Measurements from ENCODE around the gene CTNS.

Gene CTNS

GRCh38 chr17:3659541-3660111 is 23.1 kb downstream of the CTNS start:
- no peak for DNase-seq

DNA sequence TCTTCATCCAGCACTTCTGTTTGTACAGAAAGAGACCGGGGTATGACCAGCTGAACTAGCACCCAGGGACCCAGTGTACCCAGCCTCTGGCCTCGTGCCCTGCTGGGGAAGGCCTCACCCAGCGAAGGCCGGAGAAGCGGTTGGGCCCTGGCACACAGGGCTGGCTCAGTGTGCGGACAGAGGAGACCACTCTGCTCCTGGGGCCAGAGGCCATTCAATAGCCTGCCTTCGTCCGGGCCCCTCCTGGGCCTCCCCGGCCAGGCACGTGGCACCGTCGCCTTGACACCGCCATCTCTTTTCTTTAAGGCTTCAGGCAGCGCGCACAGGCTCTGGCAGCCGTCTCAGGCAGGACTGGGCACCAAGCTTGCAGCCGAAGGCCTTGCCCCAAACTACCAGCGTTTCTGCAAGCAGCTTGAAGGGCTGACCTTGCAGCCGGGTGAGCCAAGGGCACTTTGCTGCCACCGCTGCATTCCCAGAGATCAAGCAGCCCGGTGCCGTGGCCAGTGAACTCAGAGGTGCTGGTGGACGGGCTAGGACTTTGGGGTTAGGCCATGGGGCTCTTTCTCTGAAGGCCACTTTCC is 23.8 kb downstream of the CTNS start:
- DNase-seq = no peak

DNA sequence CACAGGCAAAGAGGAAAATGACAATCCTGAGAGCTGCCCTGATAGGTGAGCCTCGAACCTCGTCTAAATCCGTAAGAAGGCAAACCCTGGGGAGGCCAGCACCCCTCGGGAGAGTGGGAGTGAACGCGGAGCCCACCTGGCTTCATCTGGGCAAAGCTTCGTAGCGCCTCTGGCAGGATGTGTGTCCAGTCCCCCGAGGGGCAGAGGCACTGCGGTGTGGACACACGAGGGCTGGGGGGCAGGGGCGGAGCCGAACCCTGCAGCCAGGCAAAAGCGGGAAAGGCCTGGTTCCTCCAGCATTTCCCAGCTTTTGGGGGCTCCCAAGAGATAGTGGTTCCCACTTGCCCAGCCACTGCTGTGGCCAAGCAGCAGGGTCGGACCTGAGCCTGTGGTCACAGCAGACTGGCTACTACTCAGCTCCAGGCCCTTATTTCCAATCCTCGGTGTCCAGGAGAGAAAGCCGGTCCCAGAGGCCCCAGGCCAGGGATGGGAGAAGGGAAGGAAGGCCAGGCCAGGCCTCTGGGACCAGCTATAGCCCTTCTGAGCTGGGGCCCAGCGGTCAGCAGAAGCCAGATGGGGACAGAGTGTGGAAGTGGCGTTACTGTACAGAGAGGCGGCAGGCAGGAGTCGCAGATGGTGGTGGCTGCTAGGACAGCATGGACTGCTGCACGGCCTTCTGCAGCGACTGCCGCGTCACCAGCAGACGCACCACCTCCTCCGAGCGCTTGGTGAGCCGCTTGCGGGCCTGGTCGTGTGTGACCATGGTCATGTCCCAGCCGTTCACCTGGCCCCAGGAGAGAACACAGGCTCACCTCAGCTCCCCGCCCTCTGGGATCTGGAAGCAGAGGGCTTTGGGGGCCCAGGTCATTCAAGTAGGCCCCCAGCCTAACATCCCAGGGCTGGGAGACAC is 26.8 kb downstream of the CTNS start:
- no peak for DNase-seq

GRCh38 chr17:3665834-3666233 is 29.3 kb downstream of the CTNS start:
- no peak for DNase-seq

- DNase-seq = no peak
Measured at GRCh38 chr17:3666516-3666915, 30.0 kb downstream of the CTNS start.

DNA sequence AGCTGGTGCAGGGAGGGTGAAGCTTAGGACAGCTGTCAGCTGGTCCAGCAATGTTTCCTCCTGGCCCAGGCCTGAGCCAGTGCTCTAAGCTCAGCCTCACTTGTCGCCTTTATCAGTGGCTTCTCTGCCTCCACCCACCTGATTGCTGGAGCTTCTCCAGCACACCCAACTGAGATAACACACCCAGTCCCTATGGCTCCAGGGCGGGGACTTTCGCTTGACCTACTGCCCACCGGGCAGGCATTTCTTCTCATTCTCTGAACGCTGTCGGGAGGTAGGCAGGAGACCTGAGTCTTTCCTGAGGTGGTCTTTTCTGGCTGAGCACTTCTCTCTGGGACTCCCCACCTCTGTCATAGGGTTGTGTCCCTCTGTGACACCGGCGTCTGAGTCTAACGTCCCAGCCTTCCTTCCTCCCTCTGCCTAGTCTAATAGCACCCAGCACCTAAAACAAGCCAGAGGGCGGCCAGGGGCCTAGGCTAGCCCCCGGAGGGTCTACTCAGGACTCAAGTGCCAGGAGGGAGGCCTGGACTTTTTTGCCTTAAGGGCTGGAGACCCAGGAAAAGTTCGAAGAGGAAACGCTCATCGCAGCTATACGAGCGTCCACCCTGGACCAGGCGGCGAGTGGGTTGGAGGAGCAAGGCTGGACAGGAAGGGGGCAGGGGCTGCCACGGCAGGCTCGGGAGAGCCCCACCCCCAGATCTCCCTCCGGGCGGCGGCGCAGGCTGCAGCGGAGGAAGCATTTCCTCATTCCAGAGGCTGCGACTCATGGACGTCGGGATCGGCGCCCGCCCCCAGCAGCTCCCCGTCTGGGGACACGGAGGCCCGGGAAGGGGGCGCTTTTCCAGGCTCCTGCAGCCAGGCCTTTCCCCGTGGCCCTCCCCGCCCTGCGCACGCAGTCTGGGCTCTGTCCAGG is 31.1 kb downstream of the CTNS start:
- peak; percentile 63 to 86 (median 78) for DNase-seq

- DNase-seq = peak; percentile 99 to 100 (median 100)
Measured at GRCh38 chr17:3668279-3669084, 31.9 kb downstream of the CTNS start, which contains the start of the genes EMC6 and TAX1BP3. Gene EMC6, plus strand, starts transcription at chr17:3668812. Its CDS starts 335 bp downstream, at chr17:3669147. Gene TAX1BP3, minus strand, starts transcription at chr17:3668578. Its CDS starts 52 bp downstream, at chr17:3668526.

DNA sequence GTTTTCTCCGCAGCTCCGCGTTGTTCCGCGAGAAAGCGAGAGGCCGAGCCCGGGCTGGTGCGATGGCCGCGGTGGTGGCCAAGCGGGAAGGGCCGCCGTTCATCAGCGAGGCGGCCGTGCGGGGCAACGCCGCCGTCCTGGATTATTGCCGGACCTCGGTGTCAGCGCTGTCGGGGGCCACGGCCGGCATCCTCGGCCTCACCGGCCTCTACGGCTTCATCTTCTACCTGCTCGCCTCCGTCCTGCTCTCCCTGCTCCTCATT is 32.5 kb downstream of the CTNS start:
- no peak for DNase-seq

DNA sequence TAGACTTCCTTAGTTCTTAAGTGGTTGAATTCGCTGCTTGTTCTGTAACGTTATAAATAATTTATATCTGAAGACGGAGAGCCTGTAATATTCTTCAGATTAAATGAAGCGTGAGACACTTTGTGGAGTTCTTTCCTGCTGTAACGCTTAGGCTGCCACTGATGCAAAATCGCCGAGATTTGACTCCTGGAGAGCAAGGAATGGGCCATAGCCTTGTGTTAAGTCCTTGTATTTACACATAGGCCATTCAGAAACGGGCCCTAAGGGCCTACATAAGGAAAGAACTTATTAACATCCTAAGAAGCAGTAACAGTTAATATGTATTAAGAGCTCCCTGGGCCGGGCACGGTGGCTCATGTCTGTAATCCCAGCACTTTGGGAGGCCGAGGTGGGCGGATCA is 33.0 kb downstream of the CTNS start:
- DNase-seq = no peak

DNA sequence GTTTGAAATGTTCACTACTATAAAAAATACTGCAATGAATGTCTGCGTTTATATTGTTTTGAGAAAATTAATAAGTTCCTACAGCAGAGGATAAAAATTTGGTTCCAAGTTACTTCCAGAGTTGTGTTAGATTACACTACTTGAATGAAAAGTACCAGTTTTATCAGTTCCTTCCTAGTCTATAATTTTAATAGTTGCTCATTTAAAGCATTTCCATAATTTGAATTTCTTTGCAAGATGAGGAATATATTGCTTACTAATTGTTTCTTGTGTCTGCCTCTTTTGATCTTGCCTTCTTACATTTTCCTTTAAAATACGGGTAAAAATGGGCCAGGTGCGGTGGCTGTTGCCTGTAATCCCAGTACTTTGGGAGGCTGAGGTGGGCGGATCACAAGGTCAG is 36.0 kb downstream of the CTNS start:
- no peak for DNase-seq

GRCh38 chr17:3675886-3676285 is 39.3 kb downstream of the CTNS start:
- DNase-seq = no peak

- no peak for DNase-seq
Measured at GRCh38 chr17:3678095-3678820, 41.7 kb downstream of the CTNS start.

GRCh38 chr17:3678821-3679530 is 42.4 kb downstream of the CTNS start:
- peak in 3 of 4 experiments; percentile 40 to 56 (median 46) for DNase-seq

GRCh38 chr17:3679531-3680126 is 43.1 kb downstream of the CTNS start:
- DNase-seq = no peak

DNA sequence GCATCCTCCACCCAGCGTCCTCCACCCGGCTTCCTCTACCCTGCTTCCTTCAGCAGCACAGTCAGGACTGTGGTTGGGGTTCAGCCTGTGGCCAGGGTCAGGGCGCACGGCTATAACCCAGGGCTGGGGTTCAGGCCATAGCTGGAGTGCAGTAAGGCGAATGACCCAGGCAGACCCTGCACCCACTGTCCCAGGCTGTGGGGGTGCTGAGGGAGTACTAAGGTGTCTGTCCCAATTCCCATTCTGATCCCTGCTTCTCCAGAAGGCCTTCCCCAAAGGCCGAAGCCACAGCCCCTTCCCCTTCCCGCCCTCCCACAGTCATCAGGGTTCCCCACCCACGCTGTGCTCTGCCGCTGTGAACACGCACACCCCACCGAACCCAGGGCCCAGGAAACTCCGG is 44.5 kb downstream of the CTNS start:
- DNase-seq = no peak

DNA sequence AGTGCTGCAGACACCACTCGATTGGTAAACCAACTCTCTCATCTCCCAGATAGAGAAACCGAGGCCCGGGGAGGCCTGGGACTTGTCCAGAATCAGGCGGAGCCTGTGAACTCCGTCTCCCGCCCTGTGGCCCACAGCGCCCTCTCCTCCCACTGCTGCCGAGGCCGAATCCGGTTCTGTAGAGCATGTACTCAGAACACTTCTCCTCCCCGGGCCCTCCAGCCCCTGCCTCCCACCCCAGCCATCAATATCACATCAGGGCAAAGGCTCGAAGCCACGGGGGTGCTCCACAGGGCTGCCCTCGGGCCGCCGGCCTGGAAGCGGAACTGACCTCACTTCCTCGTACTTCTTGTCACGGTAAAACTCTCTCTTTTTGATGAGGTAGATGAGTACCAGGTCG is 45.0 kb downstream of the CTNS start:
- peak in 1 of 4 experiments; percentile 32 for DNase-seq

DNA sequence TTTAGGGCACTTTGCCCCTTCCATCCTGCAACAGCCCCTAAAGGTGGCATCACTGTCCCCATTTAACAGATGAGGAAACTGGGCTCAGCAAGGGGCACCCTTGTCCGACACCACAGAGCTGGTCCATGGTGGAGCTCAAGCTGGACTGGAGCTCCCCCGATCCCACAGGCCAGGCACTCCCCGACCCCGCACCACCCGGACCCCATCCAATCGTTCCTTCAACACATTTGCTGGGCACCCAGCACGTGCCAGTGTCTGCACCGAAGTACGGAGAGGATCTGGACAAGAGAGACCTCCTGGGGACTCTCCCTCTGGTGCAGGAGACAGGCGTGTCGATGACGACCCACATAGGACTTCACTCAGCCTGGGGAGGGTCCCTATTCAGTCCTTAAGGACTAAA is 45.5 kb downstream of the CTNS start:
- no peak for DNase-seq

- DNase-seq = peak; percentile 52 to 71 (median 60)
Measured at GRCh38 chr17:3683054-3683511, 46.5 kb downstream of the CTNS start.

DNA sequence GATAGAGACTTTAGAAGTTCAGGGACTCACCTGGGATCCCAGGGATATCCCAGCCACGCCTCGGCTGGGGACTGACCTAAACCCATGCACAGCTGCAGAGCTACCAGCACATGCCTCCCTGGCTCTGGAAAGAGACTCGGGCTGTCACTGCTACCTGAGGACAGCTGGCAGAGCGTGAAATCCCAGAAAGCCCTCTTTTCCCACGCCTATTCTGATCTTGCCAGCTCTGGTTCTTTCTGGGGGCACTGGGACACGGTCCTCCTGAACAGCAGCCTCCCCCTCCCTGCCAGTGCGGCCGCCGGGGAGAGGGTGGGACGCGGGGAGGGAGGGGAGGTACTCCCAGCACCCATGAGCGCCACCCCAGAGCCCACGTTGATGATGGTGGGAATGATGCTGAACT is 48.6 kb downstream of the CTNS start:
- no peak for DNase-seq

- no peak for DNase-seq
Measured at GRCh38 chr17:3688027-3688553, 51.5 kb downstream of the CTNS start.

Data from suppressor macrophage (primary cell).